ENCODE results near the gene CCL16.
"Not testable (repeated sequence)": the region's sequence is repeated elsewhere in the genome, so short reads cannot be mapped to it uniquely, and the experiment has no call there.

- not testable (repeated sequence) for TF ChIP-seq EZH2 (IDR thresholded peaks at IDR 0.05; ENCODE audit: insufficient read depth, poor library complexity, severe bottlenecking); EZH2phosphoT487 (IDR thresholded peaks at IDR 0.05; ENCODE audit: insufficient read depth, low read depth)
These were observed 34.6 kb upstream of the CCL16 start for GRCh38 chr17:36015895-36016294.
